Stimulated activated CD4-positive, alpha-beta T cell treated with anti-CD3 and anti-CD28 coated beads, Interleukin-1b, Interleukin-23, amount 100 ng/mL, for 4 hours (primary cell): ENCODE data around the gene PTER.

Experiments
- DNase-seq, 2 donors: peaks; one replicate each; pipeline ENCODE4 v3.0.0-alpha.2; 2020; ENCODE audit warnings: low read depth in 2 of 2

PTER gene, protein sequence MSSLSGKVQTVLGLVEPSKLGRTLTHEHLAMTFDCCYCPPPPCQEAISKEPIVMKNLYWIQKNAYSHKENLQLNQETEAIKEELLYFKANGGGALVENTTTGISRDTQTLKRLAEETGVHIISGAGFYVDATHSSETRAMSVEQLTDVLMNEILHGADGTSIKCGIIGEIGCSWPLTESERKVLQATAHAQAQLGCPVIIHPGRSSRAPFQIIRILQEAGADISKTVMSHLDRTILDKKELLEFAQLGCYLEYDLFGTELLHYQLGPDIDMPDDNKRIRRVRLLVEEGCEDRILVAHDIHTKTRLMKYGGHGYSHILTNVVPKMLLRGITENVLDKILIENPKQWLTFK

DNA sequence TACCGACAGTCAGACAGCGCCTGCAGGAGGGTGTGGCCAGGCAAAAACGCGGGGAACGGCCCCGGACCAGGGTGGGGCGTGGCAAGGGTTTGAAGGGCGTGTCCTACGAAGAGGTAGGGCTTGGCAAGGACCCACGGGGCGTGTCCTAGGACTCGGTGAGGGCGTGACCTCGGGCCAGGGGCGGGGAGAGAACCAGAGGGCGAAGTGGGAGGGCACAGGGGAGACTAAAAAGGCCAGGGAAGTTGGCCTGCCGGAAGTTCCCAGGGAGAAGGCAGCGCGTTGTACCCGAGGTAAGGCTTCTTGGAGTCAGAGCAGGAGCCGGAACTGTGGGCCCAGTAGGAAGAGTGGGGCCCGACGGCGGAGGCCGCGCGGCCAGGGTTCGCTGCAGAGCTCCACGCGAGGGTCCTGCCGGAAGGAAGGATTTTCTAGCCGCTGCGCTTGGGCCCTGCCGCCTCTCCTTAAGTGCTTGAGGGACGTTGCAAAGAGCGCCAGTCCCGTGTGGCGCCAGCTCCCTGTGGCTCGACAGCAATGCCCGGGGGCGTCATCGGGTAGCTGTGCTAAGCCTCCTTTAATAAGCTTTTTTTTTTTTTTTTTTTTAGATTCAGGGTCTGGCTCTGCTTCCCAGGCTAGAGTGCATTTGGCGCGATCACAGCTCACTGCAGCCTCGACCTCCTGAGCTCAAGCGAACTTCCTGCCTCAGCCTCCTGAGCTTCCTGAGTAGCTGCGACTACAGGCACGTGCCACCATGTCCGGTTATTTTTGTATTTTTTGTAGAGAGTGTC, at the start of gene PTER:
Gene PTER (plus strand): TSS at position 253 of the 782 bp plus-strand sequence. CDS start 47,375 bp downstream, outside the sequence.
- DNase-seq: peak; percentile 99

DNA sequence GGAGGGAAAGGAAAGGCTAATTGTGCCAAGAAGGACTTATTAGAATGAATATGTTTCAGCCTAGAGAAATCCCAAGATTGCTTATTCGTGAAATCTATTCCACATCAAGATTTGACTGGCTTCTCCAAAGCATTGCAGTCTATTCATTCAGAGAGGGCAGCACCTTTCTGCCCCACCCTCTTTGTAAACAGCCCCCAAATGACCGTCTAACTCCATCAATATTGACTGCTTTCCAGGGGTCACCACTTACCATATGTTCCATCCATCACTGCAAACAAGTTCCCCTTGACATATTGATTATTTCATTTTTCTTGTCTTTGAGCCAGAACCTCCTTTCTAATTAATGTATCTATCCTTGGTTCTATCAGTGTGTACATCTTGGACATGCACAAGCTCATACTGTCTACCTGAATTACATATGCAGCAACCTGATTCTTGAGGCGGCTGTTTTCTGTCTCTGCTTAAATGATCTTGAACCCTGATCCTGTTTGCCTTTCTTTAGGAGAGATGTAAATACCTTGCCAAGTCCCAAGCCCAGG, 44.2 kb upstream of the PTER start:
- DNase-seq: no peak

DNA sequence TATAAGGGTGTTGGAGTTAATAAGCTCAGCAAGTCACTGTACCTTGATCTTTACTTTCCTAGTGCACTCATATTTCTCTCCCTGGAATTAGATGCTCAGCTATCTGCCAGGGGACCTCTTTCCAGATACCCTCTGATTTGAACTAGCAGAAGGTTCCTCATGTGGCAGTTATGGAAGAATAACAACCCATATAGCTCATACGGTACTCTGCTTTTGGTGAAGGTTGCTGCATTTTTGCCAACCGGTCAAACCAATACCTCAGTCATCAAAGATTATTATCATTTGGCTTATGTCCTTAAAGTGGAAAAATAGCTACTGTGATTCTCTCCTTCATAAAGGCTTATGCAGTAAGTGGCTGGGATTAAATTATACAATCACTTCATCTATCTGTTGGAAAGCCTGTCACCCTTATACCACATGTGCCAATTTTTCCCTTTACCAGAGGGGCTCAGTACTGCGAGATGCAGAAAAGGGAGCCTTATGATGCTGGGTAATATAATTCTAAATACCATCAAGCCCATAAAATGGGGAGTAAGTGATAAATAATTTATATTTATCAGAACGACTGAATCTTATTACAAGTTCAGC, 43.4 kb upstream of the PTER start:
- no peak for DNase-seq

DNA sequence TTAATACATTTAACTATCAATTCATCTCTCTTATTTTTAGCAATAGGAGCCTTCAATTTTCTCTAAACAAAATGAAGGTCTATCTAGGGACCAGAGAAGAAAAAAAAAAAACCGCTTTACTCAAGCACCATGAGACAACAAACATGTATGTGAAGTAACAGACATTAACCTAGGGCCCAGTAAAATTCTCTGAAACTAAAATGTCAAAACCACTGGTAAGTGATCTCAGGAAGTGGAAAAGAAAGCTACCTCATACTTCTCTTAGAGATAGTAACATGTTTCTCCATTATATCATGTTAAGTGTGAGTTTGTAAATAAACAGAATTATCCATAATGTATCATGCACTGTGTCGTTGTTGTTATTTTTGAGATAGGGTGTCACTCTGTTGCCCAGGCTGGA, 35.4 kb upstream of the PTER start:
- no peak for DNase-seq

DNA sequence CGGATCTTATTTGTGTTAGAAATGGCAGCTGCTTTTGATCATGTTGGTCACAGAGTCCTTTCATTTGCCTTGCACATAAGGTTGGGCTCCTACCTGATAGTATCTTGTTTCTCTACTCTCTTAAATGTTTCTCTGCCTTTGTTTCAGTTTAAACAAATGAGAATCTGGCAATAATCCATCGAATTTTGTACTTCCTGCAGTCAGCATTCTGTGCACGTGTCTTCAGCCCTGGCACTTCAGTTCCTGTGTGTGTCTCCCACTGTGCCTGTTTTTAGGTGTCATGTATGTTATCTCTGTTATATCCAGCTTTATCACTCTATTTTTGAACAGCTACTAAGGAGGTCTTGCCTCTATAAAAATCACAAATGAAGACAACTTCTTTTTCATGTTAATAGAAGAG, 28.4 kb upstream of the PTER start:
- DNase-seq: no peak

GRCh38 chr10:16417341-16417740, 19.5 kb upstream of the PTER start:
- no peak for DNase-seq

DNA sequence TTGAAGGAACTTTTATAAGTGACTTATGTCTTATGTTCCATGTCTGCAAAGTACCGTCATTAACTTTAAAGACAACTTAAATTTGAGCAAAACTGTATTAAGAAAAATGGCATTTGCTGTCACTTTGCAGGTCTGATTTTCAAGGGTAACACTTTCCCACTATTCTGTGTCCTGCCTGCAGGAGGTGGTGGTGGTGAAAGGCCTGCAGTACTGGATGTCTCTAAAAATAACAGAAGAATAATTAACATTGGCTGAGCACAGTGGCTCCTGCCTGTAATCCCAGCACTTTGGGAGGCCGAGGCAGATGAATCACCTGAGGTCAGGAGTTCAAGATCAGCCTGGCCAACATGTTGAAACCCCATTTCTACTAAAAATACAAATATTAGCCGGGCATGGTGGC, 13.2 kb upstream of the PTER start:
- no peak for DNase-seq

- DNase-seq: no peak
These were observed 11.4 kb upstream of the PTER start for GRCh38 chr10:16425449-16425848.

- no peak for DNase-seq
These were observed 7.3 kb upstream of the PTER start for GRCh38 chr10:16429539-16429938.

- DNase-seq: no peak
These were observed 448 bp upstream of the PTER start for GRCh38 chr10:16436367-16436757.

GRCh38 chr10:16437540-16437894, 707 bp downstream of the PTER start:
- DNase-seq: no peak

GRCh38 chr10:16439295-16439694, 2.5 kb downstream of the PTER start:
- no peak for DNase-seq

GRCh38 chr10:16440396-16441133, 3.8 kb downstream of the PTER start:
- DNase-seq: no peak

DNA sequence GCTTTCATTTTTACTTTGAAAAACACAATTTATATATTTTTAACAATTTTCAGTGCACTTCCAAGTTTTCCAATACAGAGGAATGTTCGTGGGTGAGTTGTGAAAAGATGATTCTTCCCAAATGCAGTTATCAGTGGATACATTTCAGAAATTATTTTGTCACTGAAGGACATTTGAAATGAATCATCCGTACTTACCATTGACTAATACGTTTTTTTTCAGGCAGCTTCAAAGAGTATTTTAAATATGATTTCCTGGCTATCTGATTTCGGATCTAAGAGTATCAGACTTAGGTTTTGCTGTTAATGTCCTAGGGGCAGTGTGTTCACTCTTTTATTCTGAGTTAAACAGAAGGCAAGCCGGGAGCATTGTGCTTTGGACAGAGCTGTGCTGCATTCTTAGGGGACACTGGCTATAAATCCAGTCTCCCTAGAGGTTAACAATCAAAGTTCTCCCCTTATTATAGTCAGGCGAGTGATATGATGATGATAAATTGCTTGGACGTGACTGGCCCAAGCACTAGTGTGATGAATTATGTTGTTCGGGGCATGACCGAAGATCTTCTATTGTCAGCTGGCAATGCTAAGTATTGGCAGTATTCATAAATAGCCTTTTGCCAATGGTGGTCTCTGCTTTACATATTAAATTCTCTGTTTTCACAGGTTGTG, 4.5 kb downstream of the PTER start:
- no peak for DNase-seq

DNA sequence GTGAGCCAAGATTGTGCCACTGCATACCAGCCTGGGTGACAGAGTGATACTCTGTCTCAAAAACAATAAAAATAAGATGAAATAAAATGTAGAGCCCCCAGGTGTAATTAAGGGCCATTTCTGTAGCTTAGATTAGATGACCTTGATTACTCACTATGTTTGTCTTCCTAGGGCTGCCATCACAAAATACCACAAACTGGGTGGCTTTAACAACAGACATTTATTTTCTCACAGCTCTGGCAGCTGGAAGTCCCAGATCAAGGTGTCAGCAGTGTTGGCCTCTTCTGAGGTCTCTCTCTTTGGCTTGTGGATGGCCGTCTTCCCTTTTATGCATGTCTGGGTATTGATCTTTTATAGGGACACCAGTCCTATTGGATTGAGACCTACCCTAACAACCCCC, 6.1 kb downstream of the PTER start:
- DNase-seq: no peak

DNA sequence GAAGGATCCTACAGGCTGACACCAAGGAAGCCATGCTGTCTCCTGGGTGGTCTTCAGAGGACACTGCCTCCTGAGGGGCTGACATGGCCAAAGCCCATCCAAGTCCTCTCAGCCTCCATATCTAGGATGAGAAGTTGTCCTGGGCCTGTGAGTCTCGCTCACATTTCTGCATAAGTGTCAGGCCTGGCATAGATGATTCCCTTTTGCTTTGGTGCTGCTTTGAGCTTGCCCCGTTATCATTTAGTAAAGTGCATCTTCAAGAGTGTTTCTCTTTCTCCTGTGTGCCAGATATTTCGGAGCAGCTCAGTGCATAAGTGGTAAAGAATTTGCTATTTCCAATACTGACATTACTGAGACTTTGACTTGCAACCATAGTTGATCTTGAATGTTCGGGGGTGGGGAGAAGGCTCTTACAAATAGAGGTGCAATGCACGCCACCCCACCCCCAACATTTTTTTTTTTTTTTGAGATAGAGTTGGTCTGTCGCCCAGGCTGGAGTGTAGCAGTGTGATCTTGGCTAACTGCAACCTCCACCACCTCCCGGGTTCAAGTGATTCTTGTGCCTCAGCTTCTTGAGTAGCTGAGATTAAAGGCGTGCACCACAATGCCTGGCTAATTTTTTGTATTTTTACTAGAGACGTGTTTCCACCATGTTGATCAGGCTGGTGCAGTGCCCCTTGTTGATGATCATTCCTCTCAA, 9.1 kb downstream of the PTER start:
- DNase-seq: no peak

GRCh38 chr10:16449454-16449853, 12.6 kb downstream of the PTER start:
- no peak for DNase-seq

DNA sequence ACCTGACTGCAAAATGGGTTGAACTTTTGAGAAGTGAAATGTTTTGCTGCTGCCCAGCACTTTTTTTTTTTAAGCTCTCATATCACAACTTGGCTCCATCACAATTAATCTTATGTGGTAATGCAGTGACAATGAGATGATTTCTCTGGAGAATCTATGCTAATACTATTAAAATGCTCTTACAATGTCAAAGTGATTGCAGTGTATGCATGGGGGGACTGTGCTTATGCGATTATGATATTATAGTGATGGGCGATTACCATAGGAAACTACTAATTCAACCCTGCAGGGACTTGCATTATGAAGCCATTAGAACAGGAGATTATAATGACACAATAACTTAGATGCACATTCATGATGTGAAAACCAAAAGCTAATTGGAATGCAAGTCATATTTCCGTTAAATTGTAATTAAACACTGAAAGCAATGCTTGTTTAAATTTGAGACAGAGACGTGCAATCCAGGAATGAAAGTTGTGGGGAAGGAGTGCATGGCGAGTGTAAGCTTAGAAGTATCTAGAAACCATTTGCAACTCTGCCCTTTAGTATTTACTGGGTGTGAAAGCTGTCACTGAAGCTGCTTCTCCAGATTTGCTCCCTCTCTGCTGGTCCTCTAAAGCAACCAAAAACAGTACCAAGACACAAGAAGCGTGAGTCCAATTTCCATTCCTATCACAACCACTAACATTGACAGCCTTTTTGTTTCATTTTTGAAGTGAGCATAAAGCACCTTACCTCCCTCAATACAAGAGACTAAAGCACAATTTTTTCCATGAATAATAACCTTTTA, 21.6 kb downstream of the PTER start:
- no peak for DNase-seq

GRCh38 chr10:16459423-16459939, 22.7 kb downstream of the PTER start:
- no peak for DNase-seq

GRCh38 chr10:16466001-16466400, 29.2 kb downstream of the PTER start:
- no peak for DNase-seq
